Measurements from ENCODE around the gene AUTS2.

- TF ChIP-seq, protein P1, sequence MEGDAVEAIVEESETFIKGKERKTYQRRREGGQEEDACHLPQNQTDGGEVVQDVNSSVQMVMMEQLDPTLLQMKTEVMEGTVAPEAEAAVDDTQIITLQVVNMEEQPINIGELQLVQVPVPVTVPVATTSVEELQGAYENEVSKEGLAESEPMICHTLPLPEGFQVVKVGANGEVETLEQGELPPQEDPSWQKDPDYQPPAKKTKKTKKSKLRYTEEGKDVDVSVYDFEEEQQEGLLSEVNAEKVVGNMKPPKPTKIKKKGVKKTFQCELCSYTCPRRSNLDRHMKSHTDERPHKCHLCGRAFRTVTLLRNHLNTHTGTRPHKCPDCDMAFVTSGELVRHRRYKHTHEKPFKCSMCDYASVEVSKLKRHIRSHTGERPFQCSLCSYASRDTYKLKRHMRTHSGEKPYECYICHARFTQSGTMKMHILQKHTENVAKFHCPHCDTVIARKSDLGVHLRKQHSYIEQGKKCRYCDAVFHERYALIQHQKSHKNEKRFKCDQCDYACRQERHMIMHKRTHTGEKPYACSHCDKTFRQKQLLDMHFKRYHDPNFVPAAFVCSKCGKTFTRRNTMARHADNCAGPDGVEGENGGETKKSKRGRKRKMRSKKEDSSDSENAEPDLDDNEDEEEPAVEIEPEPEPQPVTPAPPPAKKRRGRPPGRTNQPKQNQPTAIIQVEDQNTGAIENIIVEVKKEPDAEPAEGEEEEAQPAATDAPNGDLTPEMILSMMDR (IDR thresholded peaks at IDR 0.05), result no peak
- no peak for TF ChIP-seq POLR2AphosphoS5 (IDR thresholded peaks at IDR 0.05)
- no peak for TF ChIP-seq POLR2A (IDR thresholded peaks at IDR 0.05)
These were observed 959.1 kb downstream of the AUTS2 start for GRCh38 chr7:70557338-70557737.

All from breast epithelium (tissue), 3 donors.